SK-N-MC (cell line): ENCODE measurements around the gene SNRPD1.
A peak's percentile ranks its signal among the peaks of the same experiment; 100 is the strongest.
"Not testable (repeated sequence)": the region's sequence is repeated elsewhere in the genome, so short reads cannot be mapped to it uniquely, and the experiment has no call there.

Source experiments
- DNase-seq: peaks from one replicate; pipeline ENCODE4 v3.0.0-alpha.2; 2011; ENCODE audit warnings: low read depth, low spot score
- H3K27ac ChIP-seq: fragments of 200-600 bp; sonication (generic); 2 replicates; pipeline ENCODE4 v1.5.1; 2016; ENCODE audit warnings: mixed run types
- H3K36me3 ChIP-seq: fragments of 200-600 bp; sonication (generic); 2 replicates; pipeline ENCODE4 v1.6.1; 2017; ENCODE audit warnings: antibody characterized with exemption, low read length, mixed read lengths; ENCODE audit not compliant: insufficient read depth
- H3K4me3 ChIP-seq: fragments of 200-600 bp; sonication (generic); 2 replicates; pipeline ENCODE4 v1.5.1; 2016
- H3K9ac ChIP-seq: fragments of 200-600 bp; sonication (generic); 2 replicates; pipeline ENCODE4 v1.8.0; 2017; ENCODE audit warnings: mixed run types, mixed read lengths; ENCODE audit not compliant: insufficient read length
- H3K9me3 ChIP-seq: fragments of 200-600 bp; sonication (generic); 2 replicates; pipeline ENCODE4 v1.6.1; 2017; ENCODE audit warnings: low read depth, mild to moderate bottlenecking, antibody characterized with exemption, low read length, moderate library complexity, mixed read lengths
- EZH2 ChIP-seq: fragments of 200-600 bp; sonication (generic); IDR thresholded peaks from one replicate; pipeline ENCODE4 v1.6.1; 2017; ENCODE audit warnings: antibody characterized with exemption
- FOXP2 ChIP-seq: optimal IDR thresholded peaks from 2 replicates; pipeline ENCODE3; 2011; ENCODE audit warnings: mild to moderate bottlenecking, moderate library complexity; ENCODE audit not compliant: insufficient read depth; ENCODE audit errors: extremely low read length, control extremely low read depth
- POLR2AphosphoS5 ChIP-seq: IDR thresholded peaks from 2 replicates; pipeline ENCODE4 v1.6.1; 2012; ENCODE audit warnings: mild to moderate bottlenecking, low read depth, low read length, borderline replicate concordance

Gene SNRPD1

GRCh38 chr18:21632393-21632792, 20.3 kb downstream of the SNRPD1 start:
- no peak overlapping the region for H3K4me3 ChIP-seq
- peaks cover 75% of the 10 kb centered on the region for H3K36me3 ChIP-seq
- no peak for DNase-seq
- TF ChIP-seq FOXP2 (no peak), EZH2 (no peak), POLR2AphosphoS5 (no peak)
- no peak overlapping the region for H3K9ac ChIP-seq
- H3K9me3 ChIP-seq: no peaks in the 10 kb centered on the region
- no peak overlapping the region; the same call in 1 of the 2 replicates for H3K27ac ChIP-seq

GRCh38 chr18:21634588-21635199, 22.6 kb downstream of the SNRPD1 start:
- Histone ChIP-seq H3K9ac (no peak overlapping the region), H3K4me3 (no peak overlapping the region), H3K36me3 (peaks cover 52% of the 10 kb centered on the region), H3K27ac (0 out of 2 replicates have a peak overlapping the region, but pooled peaks have one; percentile 6), H3K9me3 (no peaks in the 10 kb centered on the region)
- DNase-seq: no peak
- TF ChIP-seq FOXP2: no peak
- no peak for TF ChIP-seq EZH2
- TF ChIP-seq POLR2AphosphoS5: no peak

- H3K27ac ChIP-seq: no peak overlapping the region
- TF ChIP-seq FOXP2 (no peak), EZH2 (no peak), POLR2AphosphoS5 (no peak)
- no peak for DNase-seq
- H3K4me3 ChIP-seq: no peak overlapping the region
- peaks cover 35% of the 10 kb centered on the region for H3K36me3 ChIP-seq
- H3K9ac ChIP-seq: no peak overlapping the region
- H3K9me3 ChIP-seq: no peaks in the 10 kb centered on the region
These were observed 24.7 kb downstream of the SNRPD1 start for GRCh38 chr18:21636769-21637168.

GRCh38 chr18:21638822-21639221, 26.7 kb downstream of the SNRPD1 start:
- Histone ChIP-seq H3K4me3 (no peak overlapping the region), H3K9me3 (no peaks in the 10 kb centered on the region), H3K27ac (0 out of 2 replicates have a peak overlapping the region, but pooled peaks have one; percentile 25), H3K9ac (no peak overlapping the region), H3K36me3 (peaks cover 20% of the 10 kb centered on the region)
- no peak for TF ChIP-seq FOXP2
- no peak for TF ChIP-seq EZH2
- no peak for TF ChIP-seq POLR2AphosphoS5
- DNase-seq: no peak

- H3K9ac ChIP-seq, H3K36me3 ChIP-seq, H3K27ac ChIP-seq, DNase-seq, H3K9me3 ChIP-seq, H3K4me3 ChIP-seq: not testable (repeated sequence)
These were observed 28.3 kb downstream of the SNRPD1 start for GRCh38 chr18:21640375-21640774.

- DNase-seq: no peak
- Histone ChIP-seq H3K27ac (no peak overlapping the region), H3K9me3 (no peaks in the 10 kb centered on the region), H3K4me3 (no peak overlapping the region), H3K9ac (no peak overlapping the region), H3K36me3 (peaks cover 13% of the 10 kb centered on the region)
- TF ChIP-seq FOXP2: no peak
- no peak for TF ChIP-seq EZH2
- no peak for TF ChIP-seq POLR2AphosphoS5
These were observed 38.2 kb downstream of the SNRPD1 start for GRCh38 chr18:21650311-21650710.

- Histone ChIP-seq H3K9ac (no peak overlapping the region), H3K9me3 (no peaks in the 10 kb centered on the region), H3K27ac (no peak overlapping the region), H3K36me3 (peaks cover 16% of the 10 kb centered on the region), H3K4me3 (no peak overlapping the region)
- DNase-seq: no peak
- no peak for TF ChIP-seq POLR2AphosphoS5
- no peak for TF ChIP-seq EZH2
- no peak for TF ChIP-seq FOXP2
These were observed 40.0 kb downstream of the SNRPD1 start for GRCh38 chr18:21652073-21652472.

GRCh38 chr18:21653361-21653760, 41.2 kb downstream of the SNRPD1 start:
- Histone ChIP-seq H3K4me3 (no peak overlapping the region), H3K27ac (no peak overlapping the region), H3K9me3 (no peaks in the 10 kb centered on the region), H3K36me3 (peaks cover 16% of the 10 kb centered on the region), H3K9ac (no peak overlapping the region)
- DNase-seq: no peak
- no peak for TF ChIP-seq FOXP2
- TF ChIP-seq EZH2: no peak
- no peak for TF ChIP-seq POLR2AphosphoS5

- peaks cover 10% of the 10 kb centered on the region for H3K36me3 ChIP-seq
- no peak overlapping the region for H3K9ac ChIP-seq
- DNase-seq: no peak
- no peaks in the 10 kb centered on the region for H3K9me3 ChIP-seq
- no peak for TF ChIP-seq FOXP2
- TF ChIP-seq POLR2AphosphoS5: no peak
- H3K27ac ChIP-seq: no peak overlapping the region
- no peak overlapping the region for H3K4me3 ChIP-seq
These were observed 44.3 kb downstream of the SNRPD1 start for GRCh38 chr18:21656402-21656801.
